Upper lobe of left lung (tissue), 4 donors: ENCODE measurements around the gene KCNIP1.

ENCODE experiments used
- CTCF ChIP-seq, 6 experiments: fragments of 450-650 bp in 4 of 6; fragments of 200-600 bp in 2 of 6; sonication (generic) in 2 of 6; IDR thresholded peaks; one replicate each; pipeline ENCODE4 v1.5.1; 2016 to 2019; ENCODE audit warnings: antibody characterized with exemption in 6 of 6
- POLR2A ChIP-seq, 4 donors: fragments of 450-650 bp; IDR thresholded peaks; one replicate each; pipeline ENCODE4 v1.5.1; 2016 to 2017; ENCODE audit warnings: antibody characterized with exemption in 4 of 4, mild to moderate bottlenecking in 2 of 4

- TF ChIP-seq CTCF (IDR thresholded peaks at IDR 0.05) (no peak), POLR2A (IDR thresholded peaks at IDR 0.05) (no peak)
Measured at GRCh38 chr5:170527991-170528390, 24.2 kb downstream of the KCNIP1 start.
